A673 (cell line): ENCODE measurements around the gene RNF157.

Experiments
- EZH2 ChIP-seq: fragments of 200-600 bp; sonication (generic); IDR thresholded peaks from 2 replicates; pipeline ENCODE4 v1.6.1; 2017; ENCODE audit warnings: borderline replicate concordance, low read depth, mild to moderate bottlenecking, mixed read lengths, antibody characterized with exemption, low read length; ENCODE audit not compliant: poor library complexity, severe bottlenecking
- TF ChIP-seq, protein P1 (sequence below): fragments of 300-800, 200-600 bp; sonication (generic); conservative IDR thresholded peaks from 2 replicates; pipeline ENCODE4 v1.5.1; 2017; ENCODE audit warnings: low read depth, mild to moderate bottlenecking, antibody characterized with exemption, low read length, moderate library complexity, mixed read lengths

DNA sequence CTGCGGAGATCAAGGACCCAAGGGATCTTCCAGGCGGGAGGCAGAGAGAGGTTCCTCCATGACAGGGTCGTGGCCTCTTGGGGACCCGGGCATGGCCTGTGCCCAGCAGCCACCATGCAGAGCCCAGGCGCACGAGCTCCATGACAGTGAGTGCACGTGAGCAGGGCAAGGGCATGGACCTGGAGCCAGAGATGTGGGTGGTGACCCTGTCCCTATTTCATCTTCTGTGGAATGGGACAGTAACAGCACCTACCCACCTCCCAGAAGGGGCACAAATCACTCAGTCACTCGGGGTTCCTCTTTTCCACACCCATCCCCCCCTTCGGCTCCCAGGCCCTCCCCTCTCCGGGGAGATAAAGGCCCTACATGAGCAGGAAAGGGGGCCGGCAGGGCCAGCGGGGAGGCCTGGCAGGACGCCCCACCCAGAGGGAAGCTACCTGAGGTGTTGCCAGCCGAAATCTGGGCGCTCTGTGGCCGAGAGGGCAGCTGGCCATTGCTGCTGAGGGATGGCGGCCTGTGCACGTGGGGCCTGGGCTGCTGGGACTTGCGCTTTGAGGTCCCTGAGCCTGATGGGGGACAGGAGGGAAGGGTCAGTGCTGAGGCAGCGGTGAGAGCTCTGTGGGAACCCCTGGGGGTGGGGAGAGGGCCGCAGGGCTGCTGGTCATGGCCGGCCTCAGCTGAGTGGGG, 35.2 kb upstream of the RNF157 start:
- TF ChIP-seq, protein P1, sequence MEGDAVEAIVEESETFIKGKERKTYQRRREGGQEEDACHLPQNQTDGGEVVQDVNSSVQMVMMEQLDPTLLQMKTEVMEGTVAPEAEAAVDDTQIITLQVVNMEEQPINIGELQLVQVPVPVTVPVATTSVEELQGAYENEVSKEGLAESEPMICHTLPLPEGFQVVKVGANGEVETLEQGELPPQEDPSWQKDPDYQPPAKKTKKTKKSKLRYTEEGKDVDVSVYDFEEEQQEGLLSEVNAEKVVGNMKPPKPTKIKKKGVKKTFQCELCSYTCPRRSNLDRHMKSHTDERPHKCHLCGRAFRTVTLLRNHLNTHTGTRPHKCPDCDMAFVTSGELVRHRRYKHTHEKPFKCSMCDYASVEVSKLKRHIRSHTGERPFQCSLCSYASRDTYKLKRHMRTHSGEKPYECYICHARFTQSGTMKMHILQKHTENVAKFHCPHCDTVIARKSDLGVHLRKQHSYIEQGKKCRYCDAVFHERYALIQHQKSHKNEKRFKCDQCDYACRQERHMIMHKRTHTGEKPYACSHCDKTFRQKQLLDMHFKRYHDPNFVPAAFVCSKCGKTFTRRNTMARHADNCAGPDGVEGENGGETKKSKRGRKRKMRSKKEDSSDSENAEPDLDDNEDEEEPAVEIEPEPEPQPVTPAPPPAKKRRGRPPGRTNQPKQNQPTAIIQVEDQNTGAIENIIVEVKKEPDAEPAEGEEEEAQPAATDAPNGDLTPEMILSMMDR, result no peak
- TF ChIP-seq EZH2, result no peak
